OCI-LY7 (cell line): ENCODE data around the gene ZNF439.

Experiments
- EZH2phosphoT487 ChIP-seq: fragments of 200-600 bp; sonication (generic); IDR thresholded peaks from 2 replicates; pipeline ENCODE4 v1.6.1; 2018; ENCODE audit warnings: low read depth, borderline replicate concordance, mild to moderate bottlenecking, mixed run types, antibody characterized with exemption, low read length, moderate library complexity, mixed read lengths
- TF ChIP-seq, protein P1 (sequence below): fragments of 200-600 bp; sonication (generic); conservative IDR thresholded peaks from 2 replicates; pipeline ENCODE4 v1.5.1; 2014; ENCODE audit warnings: mild to moderate bottlenecking, antibody characterized with exemption, low read length, moderate library complexity, mixed read lengths

DNA sequence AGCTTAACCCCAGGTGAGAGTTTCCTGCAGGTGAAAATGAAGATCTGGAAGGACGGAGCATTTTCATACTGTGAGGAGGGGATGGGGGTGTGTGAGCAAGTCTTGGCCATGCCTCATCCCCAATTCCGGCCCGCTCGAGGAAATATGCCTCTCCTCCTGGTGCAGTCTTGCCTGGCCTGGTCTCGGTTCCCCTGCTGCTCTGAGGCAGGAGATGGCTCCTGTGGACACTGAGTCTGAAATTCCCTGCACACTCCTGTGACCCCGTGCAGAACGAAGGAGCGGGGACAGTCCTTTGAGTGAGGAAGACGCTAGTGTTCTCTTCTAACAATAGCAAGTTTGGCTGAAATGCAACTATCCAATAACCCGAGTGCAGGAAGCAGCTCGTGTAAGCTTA lies 329 bp upstream of the ZNF439 start:
- TF ChIP-seq, protein P1, sequence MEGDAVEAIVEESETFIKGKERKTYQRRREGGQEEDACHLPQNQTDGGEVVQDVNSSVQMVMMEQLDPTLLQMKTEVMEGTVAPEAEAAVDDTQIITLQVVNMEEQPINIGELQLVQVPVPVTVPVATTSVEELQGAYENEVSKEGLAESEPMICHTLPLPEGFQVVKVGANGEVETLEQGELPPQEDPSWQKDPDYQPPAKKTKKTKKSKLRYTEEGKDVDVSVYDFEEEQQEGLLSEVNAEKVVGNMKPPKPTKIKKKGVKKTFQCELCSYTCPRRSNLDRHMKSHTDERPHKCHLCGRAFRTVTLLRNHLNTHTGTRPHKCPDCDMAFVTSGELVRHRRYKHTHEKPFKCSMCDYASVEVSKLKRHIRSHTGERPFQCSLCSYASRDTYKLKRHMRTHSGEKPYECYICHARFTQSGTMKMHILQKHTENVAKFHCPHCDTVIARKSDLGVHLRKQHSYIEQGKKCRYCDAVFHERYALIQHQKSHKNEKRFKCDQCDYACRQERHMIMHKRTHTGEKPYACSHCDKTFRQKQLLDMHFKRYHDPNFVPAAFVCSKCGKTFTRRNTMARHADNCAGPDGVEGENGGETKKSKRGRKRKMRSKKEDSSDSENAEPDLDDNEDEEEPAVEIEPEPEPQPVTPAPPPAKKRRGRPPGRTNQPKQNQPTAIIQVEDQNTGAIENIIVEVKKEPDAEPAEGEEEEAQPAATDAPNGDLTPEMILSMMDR: no peak
- no peak for TF ChIP-seq EZH2phosphoT487
